HUES64 (cell line): Measurements from ENCODE around the gene RBMS3.

ENCODE experiments used
- H3K27ac ChIP-seq: 2 replicates; pipeline ENCODE4 v1.7.0; 2013; ENCODE audit warnings: low read depth, low read length, inconsistent platforms
- H3K27me3 ChIP-seq: 2 replicates; pipeline ENCODE4 v1.6.1; 2013; ENCODE audit warnings: mild to moderate bottlenecking, low read length; ENCODE audit not compliant: insufficient read depth
- H3K36me3 ChIP-seq: 2 replicates; pipeline ENCODE4 v1.6.1; 2013; ENCODE audit warnings: mild to moderate bottlenecking, low read length; ENCODE audit not compliant: insufficient read depth
- H3K4me1 ChIP-seq: 2 replicates; pipeline ENCODE4 v1.6.1; 2013; ENCODE audit warnings: mild to moderate bottlenecking, low read length, moderate library complexity; ENCODE audit not compliant: insufficient read depth
- H3K4me3 ChIP-seq: 2 replicates; pipeline ENCODE4 v1.5.1; 2013; ENCODE audit warnings: mild to moderate bottlenecking, low read length, moderate library complexity
- H3K9ac ChIP-seq: 2 replicates; pipeline ENCODE4 v1.6.1; 2013; ENCODE audit warnings: mild to moderate bottlenecking, low read depth, low read length
- H3K9me3 ChIP-seq: 2 replicates; pipeline ENCODE4 v1.6.1; 2013; ENCODE audit warnings: low read depth, low read length; ENCODE audit not compliant: insufficient read depth
- WGBS: fragments of 150-250, 120-280 bp; methylation state at CpG from one replicate; pipeline ENCODE4 v1.1.7; 2013; ENCODE audit warnings: missing lambda C conversion rate; 5-methylcytosine and 5-hydroxymethylcytosine counted together

RBMS3 gene

GRCh38 chr3:29290596-29290995 is 9.7 kb downstream of the RBMS3 start:
- peak overlapping the region; percentile 31; the same call in 1 of the 2 replicates for H3K27ac ChIP-seq
- H3K36me3 ChIP-seq, result no peaks in the 10 kb centered on the region
- WGBS, result 48% methylated on average over 2 of the region's 2 CpGs
- no peak overlapping the region for H3K4me3 ChIP-seq
- no peak overlapping the region for H3K9ac ChIP-seq
- no peaks in the 10 kb centered on the region for H3K9me3 ChIP-seq
- no peaks in the 10 kb centered on the region for H3K27me3 ChIP-seq
- H3K4me1 ChIP-seq, result peaks cover 44% of the 10 kb centered on the region

GRCh38 chr3:29291260-29291981 is 10.6 kb downstream of the RBMS3 start:
- peaks cover 41% of the 10 kb centered on the region for H3K4me1 ChIP-seq
- no peaks in the 10 kb centered on the region for H3K27me3 ChIP-seq
- H3K4me3 ChIP-seq, result no peak overlapping the region
- peak overlapping the region; percentile 11; the same call in 1 of the 2 replicates for H3K27ac ChIP-seq
- H3K9ac ChIP-seq, result no peak overlapping the region
- no peaks in the 10 kb centered on the region for H3K9me3 ChIP-seq
- 96% methylated on average over 4 of the region's 4 CpGs for WGBS
- H3K36me3 ChIP-seq, result no peaks in the 10 kb centered on the region

GRCh38 chr3:29291982-29292363 is 11.1 kb downstream of the RBMS3 start:
- H3K27ac ChIP-seq, result no peak overlapping the region
- no peaks in the 10 kb centered on the region for H3K27me3 ChIP-seq
- H3K36me3 ChIP-seq, result no peaks in the 10 kb centered on the region
- H3K9ac ChIP-seq, result no peak overlapping the region
- peaks cover 35% of the 10 kb centered on the region for H3K4me1 ChIP-seq
- H3K9me3 ChIP-seq, result no peaks in the 10 kb centered on the region
- 95% methylated on average over 3 of the region's 3 CpGs for WGBS
- H3K4me3 ChIP-seq, result no peak overlapping the region

GRCh38 chr3:29293421-29293820 is 12.6 kb downstream of the RBMS3 start:
- Histone ChIP-seq H3K36me3 (no peaks in the 10 kb centered on the region), H3K9ac (no peak overlapping the region), H3K27me3 (no peaks in the 10 kb centered on the region), H3K9me3 (no peaks in the 10 kb centered on the region), H3K4me1 (peaks cover 28% of the 10 kb centered on the region), H3K4me3 (no peak overlapping the region), H3K27ac (no peak overlapping the region)
- WGBS, result 78% methylated on average over 2 of the region's 2 CpGs

GRCh38 chr3:29297998-29298397 is 17.1 kb downstream of the RBMS3 start:
- H3K27ac ChIP-seq, result no peak overlapping the region
- no peaks in the 10 kb centered on the region for H3K27me3 ChIP-seq
- no peak overlapping the region for H3K9ac ChIP-seq
- H3K36me3 ChIP-seq, result no peaks in the 10 kb centered on the region
- no peaks in the 10 kb centered on the region for H3K9me3 ChIP-seq
- H3K4me3 ChIP-seq, result no peak overlapping the region
- H3K4me1 ChIP-seq, result peaks cover 24% of the 10 kb centered on the region
- WGBS, result 88% methylated on average over 1 of the region's 1 CpG

GRCh38 chr3:29301332-29302019 is 20.6 kb downstream of the RBMS3 start:
- 81% methylated on average over 5 of the region's 7 CpGs for WGBS
- Histone ChIP-seq H3K9ac (no peak overlapping the region), H3K36me3 (no peaks in the 10 kb centered on the region), H3K9me3 (peaks cover 4% of the 10 kb centered on the region; the same call in 1 of the 2 replicates), H3K4me3 (no peak overlapping the region), H3K4me1 (peaks cover 23% of the 10 kb centered on the region), H3K27ac (peak overlapping the region; percentile 59; the same call in 1 of the 2 replicates), H3K27me3 (no peaks in the 10 kb centered on the region)

- no peak overlapping the region for H3K9ac ChIP-seq
- H3K36me3 ChIP-seq, result no peaks in the 10 kb centered on the region
- WGBS, result 100% methylated on average over 2 of the region's 2 CpGs
- peaks cover 4% of the 10 kb centered on the region; the same call in 1 of the 2 replicates for H3K9me3 ChIP-seq
- H3K27ac ChIP-seq, result no peak overlapping the region
- H3K4me3 ChIP-seq, result no peak overlapping the region
- H3K27me3 ChIP-seq, result no peaks in the 10 kb centered on the region
- H3K4me1 ChIP-seq, result peaks cover 23% of the 10 kb centered on the region
These were observed 21.7 kb downstream of the RBMS3 start for GRCh38 chr3:29302619-29303018.

- H3K27me3 ChIP-seq, result no peaks in the 10 kb centered on the region
- no peak overlapping the region for H3K27ac ChIP-seq
- H3K36me3 ChIP-seq, result no peaks in the 10 kb centered on the region
- 100% methylated on average over 1 of the region's 1 CpG for WGBS
- peaks cover 8% of the 10 kb centered on the region for H3K4me1 ChIP-seq
- H3K9ac ChIP-seq, result no peak overlapping the region
- H3K4me3 ChIP-seq, result no peak overlapping the region
- peaks cover 4% of the 10 kb centered on the region; the same call in 1 of the 2 replicates for H3K9me3 ChIP-seq
These were observed 26.4 kb downstream of the RBMS3 start for GRCh38 chr3:29307295-29307694.

- no peaks in the 10 kb centered on the region for H3K4me1 ChIP-seq
- H3K36me3 ChIP-seq, result no peaks in the 10 kb centered on the region
- no peak overlapping the region for H3K9ac ChIP-seq
- no peaks in the 10 kb centered on the region for H3K27me3 ChIP-seq
- no peak overlapping the region for H3K27ac ChIP-seq
- H3K4me3 ChIP-seq, result no peak overlapping the region
- 89% methylated on average over 1 of the region's 1 CpG for WGBS
- H3K9me3 ChIP-seq, result no peaks in the 10 kb centered on the region
These were observed 30.0 kb downstream of the RBMS3 start for GRCh38 chr3:29310865-29311264.

- Histone ChIP-seq H3K9me3 (no peaks in the 10 kb centered on the region), H3K9ac (no peak overlapping the region), H3K4me3 (no peak overlapping the region), H3K36me3 (no peaks in the 10 kb centered on the region), H3K27me3 (no peaks in the 10 kb centered on the region), H3K27ac (no peak overlapping the region), H3K4me1 (no peaks in the 10 kb centered on the region)
- 87% methylated on average over 2 of the region's 3 CpGs for WGBS
These were observed 30.9 kb downstream of the RBMS3 start for GRCh38 chr3:29311795-29312194.

GRCh38 chr3:29312395-29312794 is 31.5 kb downstream of the RBMS3 start:
- H3K4me1 ChIP-seq, result no peaks in the 10 kb centered on the region
- WGBS, result 97% methylated on average over 2 of the region's 2 CpGs
- no peaks in the 10 kb centered on the region for H3K9me3 ChIP-seq

More at GRCh38 chr3:29312395-29312794, 31.5 kb downstream of the RBMS3 start:
- Histone ChIP-seq H3K4me3 (no peak overlapping the region), H3K36me3 (no peaks in the 10 kb centered on the region), H3K27ac (no peak overlapping the region), H3K9ac (no peak overlapping the region), H3K27me3 (no peaks in the 10 kb centered on the region)
